A673 (cell line): ENCODE results near the gene TBXAS1. TPM values are rescaled to one million over a fixed set of nuclear protein-coding genes. Genes with fewer than 3 reads are reported as not detected.

Experiments
- BruUV-seq: library from RNA; stranded (reverse); fragments of 400-500 nt; replicated peaks from 2 replicates; lab custom pipeline; 2021; lab: Mats Ljungman, UMichigan
- CTCF ChIA-PET: fragments of 300-600 bp; sonication (Branson Sonifier 250); formaldehyde crosslinking; loops from one replicate; lab custom pipeline; 2022; ENCODE audit warnings: antibody characterized with exemption; lab: Charles Lee
- POLR2A ChIA-PET: fragments of 300-600 bp; sonication (Branson Sonifier 250); formaldehyde crosslinking; loops from one replicate; lab custom pipeline; 2022; ENCODE audit warnings: antibody characterized with exemption; ENCODE audit not compliant: low non-redundant PET; lab: Charles Lee
- DNase-seq: peaks from one replicate; pipeline ENCODE4 v3.0.0-alpha.2; 2015; ENCODE audit warnings: low spot score
- H3K27ac ChIP-seq: fragments of 200-600 bp; sonication (generic); 2 replicates; pipeline ENCODE4 v1.5.1; 2016; ENCODE audit warnings: mixed run types, low read depth, mild to moderate bottlenecking, mixed read lengths, antibody characterized with exemption, low read length; ENCODE audit not compliant: poor library complexity, severe bottlenecking
- H3K27me3 ChIP-seq: fragments of 200-600 bp; sonication (generic); replicated peaks from 2 replicates; pipeline ENCODE4 v1.6.1; 2017; ENCODE audit warnings: mixed run types, low read depth, mild to moderate bottlenecking, mixed read lengths, antibody characterized with exemption, low read length; ENCODE audit not compliant: insufficient read depth, poor library complexity
- H3K36me3 ChIP-seq: fragments of 200-600 bp; sonication (generic); 2 replicates; pipeline ENCODE4 v1.6.1; 2016; ENCODE audit warnings: mixed run types, mild to moderate bottlenecking, mixed read lengths, antibody characterized with exemption, low read length; ENCODE audit not compliant: insufficient read depth, poor library complexity, severe bottlenecking
- H3K4me1 ChIP-seq: fragments of 200-600 bp; sonication (generic); 2 replicates; pipeline ENCODE4 v1.6.1; 2017; ENCODE audit warnings: mixed run types, mild to moderate bottlenecking, mixed read lengths, antibody characterized with exemption, low read length; ENCODE audit not compliant: insufficient read depth, poor library complexity, severe bottlenecking
- H3K4me3 ChIP-seq: fragments of 200-600 bp; sonication (generic); 2 replicates; pipeline ENCODE4 v1.5.1; 2016; ENCODE audit warnings: low read depth, mixed run types, mild to moderate bottlenecking, mixed read lengths, low read length; ENCODE audit not compliant: poor library complexity, severe bottlenecking
- H3K9me3 ChIP-seq: fragments of 200-600 bp; sonication (generic); 2 replicates; pipeline ENCODE4 v1.6.1; 2016; ENCODE audit warnings: mixed run types, low read depth, mild to moderate bottlenecking, mixed read lengths, antibody characterized with exemption, low read length; ENCODE audit not compliant: poor library complexity, severe bottlenecking
- CTCF ChIP-seq: fragments of 300-800, 200-600 bp; sonication (generic); conservative IDR thresholded peaks from 2 replicates; pipeline ENCODE4 v1.5.1; 2017; ENCODE audit warnings: low read depth, mild to moderate bottlenecking, antibody characterized with exemption, low read length, moderate library complexity, mixed read lengths
- EZH2 ChIP-seq: fragments of 200-600 bp; sonication (generic); IDR thresholded peaks from 2 replicates; pipeline ENCODE4 v1.6.1; 2017; ENCODE audit warnings: borderline replicate concordance, low read depth, mild to moderate bottlenecking, mixed read lengths, antibody characterized with exemption, low read length; ENCODE audit not compliant: poor library complexity, severe bottlenecking
- intact Hi-C: fragments of 100-400 bp; cut with micrococcal nuclease; formaldehyde crosslinking; loops from one replicate; pipeline ENCODE4 v1.10.0; 2022; ENCODE audit not compliant: unreplicated experiment
- total RNA-seq: library from RNA; stranded (reverse); gene quantifications from 2 replicates; pipeline ENCODE4 v1.2.3, GENCODE V29; 2021

The TBXAS1 gene
- total RNA-seq, 1 experiment from 2014 or later: 2.5 TPM

- TF ChIP-seq CTCF (no peak), EZH2 (no peak)
- Histone ChIP-seq H3K4me1 (no peaks in the 10 kb centered on the region), H3K9me3 (no peaks in the 10 kb centered on the region), H3K36me3 (no peaks in the 10 kb centered on the region), H3K4me3 (no peak overlapping the region), H3K27me3 (no peaks in the 10 kb centered on the region), H3K27ac (no peak overlapping the region)
- no TSS peak for BruUV-seq
- ChIA-PET POLR2A (no interaction called here), CTCF (no interaction called here)
- intact Hi-C loops: no loop called here
- no peak for DNase-seq
Observed at GRCh38 chr7:139984642-139985539, 155.8 kb downstream of the TBXAS1 start.

GRCh38 chr7:139985811-139986210 lies 156.7 kb downstream of the TBXAS1 start:
- Histone ChIP-seq H3K9me3 (no peaks in the 10 kb centered on the region), H3K27me3 (no peaks in the 10 kb centered on the region), H3K27ac (no peak overlapping the region), H3K4me1 (no peaks in the 10 kb centered on the region), H3K36me3 (no peaks in the 10 kb centered on the region), H3K4me3 (no peak overlapping the region)
- no peak for DNase-seq
- intact Hi-C loops: no loop called here
- TF ChIP-seq CTCF (no peak), EZH2 (no peak)
- CTCF ChIA-PET: no interaction called here
- BruUV-seq: no TSS peak
- POLR2A ChIA-PET: no interaction called here

- H3K27me3 ChIP-seq: no peaks in the 10 kb centered on the region
- no peaks in the 10 kb centered on the region for H3K4me1 ChIP-seq
- no peak overlapping the region for H3K27ac ChIP-seq
- ChIA-PET POLR2A (no interaction called here), CTCF (no interaction called here)
- DNase-seq: no peak
- H3K9me3 ChIP-seq: no peaks in the 10 kb centered on the region
- no peaks in the 10 kb centered on the region for H3K36me3 ChIP-seq
- TF ChIP-seq EZH2 (no peak), CTCF (peak; percentile 33; the same call in 1 of the 2 replicates)
- intact Hi-C loops: no loop called here
- no TSS peak for BruUV-seq
- no peak overlapping the region for H3K4me3 ChIP-seq
Observed at GRCh38 chr7:139987691-139988516, 158.8 kb downstream of the TBXAS1 start.
